Activated B cell treated with CpG ODN at 0.5 μM for 24 hours (primary cell): ENCODE data around the gene ZNF106. TPM values are rescaled to one million over a fixed set of nuclear protein-coding genes. Genes with fewer than 3 reads are reported as not detected.
A peak's percentile ranks its signal among the peaks of the same experiment; 100 is the strongest.

Source experiments
- ATAC-seq: fragments of 200-7000 bp; cut with Tn5 transposase; one replicate; pipeline ENCODE4 v1.10.0; 2021; ENCODE audit warnings: low read depth, mild to moderate bottlenecking, moderate library complexity
- CTCF ChIA-PET: fragments of 350-600 bp; sonication (Branson Sonifier 250); formaldehyde crosslinking; loops from one replicate; lab custom pipeline; 2021; ENCODE audit warnings: antibody characterized with exemption; lab: Charles Lee
- POLR2A ChIA-PET: fragments of 350-600 bp; sonication (Branson Sonifier 250); formaldehyde crosslinking; loops from one replicate; lab custom pipeline; 2021; ENCODE audit warnings: antibody characterized with exemption; lab: Charles Lee
- DNase-seq: peaks from one replicate; pipeline ENCODE4 v3.0.0; 2022
- H3K27ac Mint-ChIP-seq: one replicate; pipeline ENCODE4 v1.8.0; 2020; ENCODE audit warnings: mixed read lengths
- H3K27me3 Mint-ChIP-seq: one replicate; pipeline ENCODE4 v1.8.0; 2021; ENCODE audit warnings: mixed read lengths
- H3K36me3 Mint-ChIP-seq: one replicate; pipeline ENCODE4 v1.8.0; 2021; ENCODE audit warnings: low read depth, mixed read lengths
- H3K4me1 Mint-ChIP-seq: one replicate; pipeline ENCODE4 v1.8.0; 2021; ENCODE audit warnings: mixed read lengths
- H3K4me3 Mint-ChIP-seq: one replicate; pipeline ENCODE4 v1.8.0; 2020; ENCODE audit warnings: mild to moderate bottlenecking, mixed read lengths
- H3K9me3 Mint-ChIP-seq: one replicate; pipeline ENCODE4 v1.8.0; 2020; ENCODE audit warnings: mixed read lengths
- intact Hi-C: fragments of 100-400 bp; cut with micrococcal nuclease; formaldehyde crosslinking; loops from one replicate; pipeline ENCODE4 v1.15.1; 2024
- total RNA-seq: library from RNA; stranded (reverse); gene quantifications from 2 replicates; pipeline ENCODE4 v1.2.3, GENCODE V29; 2022
- TF ChIP-seq, protein P1 (sequence below): fragments of 200-600 bp; IDR thresholded peaks from one replicate; pipeline ENCODE4 v1.8.0; 2022; ENCODE audit warnings: antibody characterized with exemption, mild to moderate bottlenecking

Gene ZNF106
- total RNA-seq, 1 donor from 2014 or later = 46.6 TPM

DNA sequence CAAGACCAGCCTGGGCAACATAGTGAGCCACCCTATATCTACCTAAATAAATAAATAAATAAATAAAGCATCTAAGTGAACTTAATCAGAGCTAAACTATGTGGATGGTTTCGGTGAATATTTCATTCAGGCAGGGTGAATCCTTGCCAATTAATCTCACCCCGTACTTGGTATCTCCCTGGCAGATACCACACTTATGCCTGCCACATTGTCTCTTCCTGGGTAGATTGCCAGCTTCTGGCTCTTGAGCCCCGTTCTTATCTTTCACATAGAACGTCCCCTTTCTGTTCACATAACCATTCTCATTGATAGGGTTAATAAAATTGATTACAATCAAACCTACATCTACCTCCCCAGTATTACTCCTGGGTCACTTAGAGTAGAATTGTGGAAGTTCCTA lies 11.5 kb upstream of the ZNF106 start:
- Mint-ChIP-seq H3K9me3 (no peaks in the 10 kb centered on the region), H3K4me3 (no peak overlapping the region), H3K36me3 (peaks cover 18% of the 10 kb centered on the region), H3K27me3 (no peaks in the 10 kb centered on the region), H3K4me1 (peaks cover 88% of the 10 kb centered on the region), H3K27ac (peak overlapping the region; percentile 85)
- DNase-seq (no peak), ATAC-seq (no peak)
- TF ChIP-seq, protein P1, sequence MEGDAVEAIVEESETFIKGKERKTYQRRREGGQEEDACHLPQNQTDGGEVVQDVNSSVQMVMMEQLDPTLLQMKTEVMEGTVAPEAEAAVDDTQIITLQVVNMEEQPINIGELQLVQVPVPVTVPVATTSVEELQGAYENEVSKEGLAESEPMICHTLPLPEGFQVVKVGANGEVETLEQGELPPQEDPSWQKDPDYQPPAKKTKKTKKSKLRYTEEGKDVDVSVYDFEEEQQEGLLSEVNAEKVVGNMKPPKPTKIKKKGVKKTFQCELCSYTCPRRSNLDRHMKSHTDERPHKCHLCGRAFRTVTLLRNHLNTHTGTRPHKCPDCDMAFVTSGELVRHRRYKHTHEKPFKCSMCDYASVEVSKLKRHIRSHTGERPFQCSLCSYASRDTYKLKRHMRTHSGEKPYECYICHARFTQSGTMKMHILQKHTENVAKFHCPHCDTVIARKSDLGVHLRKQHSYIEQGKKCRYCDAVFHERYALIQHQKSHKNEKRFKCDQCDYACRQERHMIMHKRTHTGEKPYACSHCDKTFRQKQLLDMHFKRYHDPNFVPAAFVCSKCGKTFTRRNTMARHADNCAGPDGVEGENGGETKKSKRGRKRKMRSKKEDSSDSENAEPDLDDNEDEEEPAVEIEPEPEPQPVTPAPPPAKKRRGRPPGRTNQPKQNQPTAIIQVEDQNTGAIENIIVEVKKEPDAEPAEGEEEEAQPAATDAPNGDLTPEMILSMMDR = no peak
- ChIA-PET POLR2A (interaction anchor here (0.8 to 3.8 kb wide), 3 partner anchors 8 to 43 kb away, joined by 3 to 50 read pairs (median 40); partner anchors contain the start of genes SNAP23 and ZNF106), CTCF (no interaction called here)
- intact Hi-C loops = no loop called here

DNA sequence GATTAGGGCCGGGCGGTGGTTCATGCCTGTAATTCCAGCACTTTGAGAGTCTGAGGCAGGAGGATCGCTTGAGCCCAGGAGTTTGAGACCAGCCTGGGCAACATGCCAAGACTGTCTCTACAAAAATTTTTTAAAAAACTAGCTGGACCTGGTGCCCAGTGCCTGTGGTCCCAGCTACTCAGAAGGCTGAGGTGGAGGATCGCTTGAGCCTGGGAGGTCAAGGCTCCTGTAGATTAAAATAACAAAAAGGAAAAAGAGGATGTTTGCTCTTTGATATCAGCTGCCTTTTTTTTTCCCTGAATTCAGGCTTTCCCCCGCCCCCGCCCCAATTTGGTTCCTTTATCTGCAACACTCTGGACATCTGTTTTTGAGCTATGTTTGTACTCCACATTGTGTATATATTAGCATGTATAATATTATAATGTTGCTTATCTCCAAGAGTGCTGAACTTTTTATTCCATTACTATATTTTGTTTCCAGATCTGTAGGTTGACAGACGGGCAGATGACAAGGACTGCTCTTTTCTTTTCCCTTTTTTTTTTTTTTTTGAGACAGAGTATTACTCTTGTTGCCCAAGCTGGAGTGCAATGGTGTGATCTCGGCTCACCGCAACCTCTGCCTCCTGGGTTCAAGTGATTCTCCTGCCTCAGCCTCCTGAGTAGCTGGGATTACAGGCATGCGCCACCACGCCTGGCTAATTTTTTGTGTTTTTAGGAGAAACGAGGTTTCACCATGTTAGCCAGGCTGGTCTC lies 9.1 kb upstream of the ZNF106 start:
- H3K27ac Mint-ChIP-seq = peak overlapping the region; percentile 71
- TF ChIP-seq, protein P1 = no peak
- H3K4me1 Mint-ChIP-seq = peaks cover 90% of the 10 kb centered on the region
- intact Hi-C loops = loop anchor here (10.0 kb wide), 2 partner anchors 425 to 875 kb away; partner anchors contain the start of genes TTBK2, TUBGCP4 and ZSCAN29
- DNase-seq = no peak
- no peaks in the 10 kb centered on the region for H3K27me3 Mint-ChIP-seq
- peaks cover 28% of the 10 kb centered on the region for H3K36me3 Mint-ChIP-seq
- no peaks in the 10 kb centered on the region for H3K9me3 Mint-ChIP-seq
- ChIA-PET POLR2A (interaction anchor here (0.6 to 1.9 kb wide), 4 partner anchors 9 to 546 kb away, joined by 3 to 15 read pairs (median 4); partner anchors contain the start of gene ZNF106), CTCF (interaction anchor here (1.2 kb wide), 1 partner anchor 9 kb away, joined by 5 read pairs; the partner anchor contains the start of gene ZNF106)
- no peak overlapping the region for H3K4me3 Mint-ChIP-seq
- no peak for ATAC-seq

DNA sequence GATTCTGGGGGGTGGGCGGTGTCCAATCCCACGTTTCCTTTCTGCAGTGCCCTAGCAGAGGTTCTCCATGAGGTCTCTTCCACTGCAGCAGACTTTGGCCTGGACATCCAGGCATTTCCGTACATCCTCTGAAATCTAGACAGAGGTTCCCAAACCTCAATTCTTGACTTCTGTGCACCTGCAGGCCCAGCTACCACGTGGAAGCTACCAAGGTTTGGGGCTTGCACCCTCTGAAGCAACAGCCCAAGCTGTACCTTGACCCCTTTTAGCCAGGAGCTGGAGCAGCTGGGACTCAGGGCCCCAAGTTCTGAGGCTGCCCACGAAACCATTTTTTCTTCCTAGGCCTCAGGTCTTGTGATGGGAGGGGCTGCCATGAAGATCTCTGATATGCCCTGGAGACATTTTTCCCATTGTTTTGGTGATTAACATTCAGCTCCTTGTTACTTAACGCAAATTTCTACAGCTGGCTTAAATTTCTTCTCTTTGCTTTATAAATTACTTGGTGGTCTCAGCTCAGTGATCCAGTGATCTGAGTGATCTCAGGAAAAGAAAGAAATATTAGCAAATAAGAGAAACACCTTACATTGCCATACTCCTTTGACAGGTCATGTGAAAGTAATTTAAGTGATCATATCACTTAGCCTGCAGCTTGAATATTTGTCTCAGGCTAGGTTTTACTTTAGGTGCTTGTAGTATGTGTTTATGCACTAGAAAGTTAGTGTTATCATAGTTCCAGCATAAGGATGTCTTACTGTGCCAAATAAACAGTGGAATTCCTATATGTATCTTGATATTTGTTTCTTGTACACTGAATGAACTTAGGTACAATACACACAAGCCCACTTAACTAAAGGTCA lies 7.5 kb upstream of the ZNF106 start:
- intact Hi-C loops = loop anchor here (10.0 kb wide), 2 partner anchors 426 to 876 kb away; partner anchors contain the start of genes TTBK2, TUBGCP4 and ZSCAN29
- ATAC-seq (no peak), DNase-seq (no peak)
- CTCF ChIA-PET = no interaction called here
- TF ChIP-seq, protein P1 = no peak
- H3K27ac Mint-ChIP-seq = peak overlapping the region; percentile 79
- H3K4me3 Mint-ChIP-seq = peak overlapping the region; percentile 33
- peaks cover 92% of the 10 kb centered on the region for H3K4me1 Mint-ChIP-seq
- no peaks in the 10 kb centered on the region for H3K9me3 Mint-ChIP-seq
- peaks cover 29% of the 10 kb centered on the region for H3K36me3 Mint-ChIP-seq
- H3K27me3 Mint-ChIP-seq = no peaks in the 10 kb centered on the region
- POLR2A ChIA-PET = interaction anchor here (1.9 kb wide), 1 partner anchor 7 kb away, joined by 15 read pairs; the partner anchor contains the start of gene ZNF106

DNA sequence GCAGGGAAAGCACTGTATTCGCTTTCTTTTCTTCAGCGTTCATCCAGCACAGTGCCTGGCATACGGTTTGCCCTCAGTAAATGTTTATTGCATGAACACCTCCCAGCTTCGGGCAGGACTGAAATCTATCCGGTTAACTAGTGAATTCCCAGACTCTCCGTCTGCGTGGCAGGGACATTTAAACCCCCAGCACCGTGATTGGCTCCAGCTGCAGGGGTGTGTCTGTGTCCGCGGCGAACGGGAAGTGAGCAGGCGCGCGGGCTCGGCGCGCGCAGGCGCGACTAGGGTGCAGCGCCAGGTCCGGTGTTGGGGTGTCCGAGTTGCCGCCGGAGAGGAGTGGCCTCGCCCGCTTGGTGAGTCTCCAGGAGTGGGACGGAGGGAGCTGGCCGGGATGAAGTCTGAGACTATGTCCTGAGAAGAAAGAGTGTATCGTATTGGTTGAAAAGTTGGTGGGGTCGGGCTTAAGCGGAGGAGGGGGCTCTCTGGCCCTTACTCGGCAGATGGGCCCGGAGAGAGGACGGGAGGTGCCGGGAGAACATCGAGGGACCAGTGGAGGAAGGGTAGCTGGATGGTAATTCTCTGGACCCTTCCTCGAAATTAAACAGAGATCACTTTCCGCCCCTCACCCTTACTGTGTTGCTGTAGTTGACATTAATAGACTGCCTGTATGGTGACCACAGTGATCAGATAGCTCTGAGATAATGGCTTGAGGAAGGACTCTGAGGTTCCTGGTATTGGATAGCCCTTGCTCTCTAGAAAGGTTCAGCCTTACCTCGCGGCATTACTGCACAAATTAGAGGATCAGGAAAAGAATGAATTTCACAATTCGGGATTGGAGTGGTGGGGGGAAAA lies 4.6 kb upstream of the ZNF106 start, which contains the start of gene SNAP23:
SNAP23 (plus strand) TSS at position 274 of the 852 bp plus-strand sequence. CDS start 16,213 bp downstream, outside the sequence.
- ChIA-PET CTCF (no interaction called here), POLR2A (interaction anchor here (0.6 to 3.6 kb wide), 8 partner anchors 8 to 1250 kb away, joined by 3 to 40 read pairs (median 5); partner anchors contain the start of genes HAUS2, LRRC57, RPAP1 and STARD9)
- peaks cover 83% of the 10 kb centered on the region for H3K4me1 Mint-ChIP-seq
- H3K4me3 Mint-ChIP-seq = peak within 1 kb of the TSS; percentile 100
- DNase-seq = peak; percentile 78
- H3K27ac Mint-ChIP-seq = peak within 1 kb of the TSS; percentile 97
- H3K9me3 Mint-ChIP-seq = no peaks in the 10 kb centered on the region
- TF ChIP-seq, protein P1 = no peak
- peaks cover 30% of the 10 kb centered on the region for H3K36me3 Mint-ChIP-seq
- ATAC-seq = peak; percentile 86
- intact Hi-C loops = loop anchor here (1.0 to 10.0 kb wide), 5 partner anchors 9 to 879 kb away; partner anchors contain the start of genes GANC, HAUS2, LRRC57 and TMEM87A
- no peaks in the 10 kb centered on the region for H3K27me3 Mint-ChIP-seq
